ENCODE results near the gene GPC5. TPM values are rescaled to one million over a fixed set of nuclear protein-coding genes. Genes with fewer than 3 reads are reported as not detected.

The GPC5 gene
- total RNA-seq, 2 experiments from 2014 or later, result 2.4 TPM; not detected in 1

DNA sequence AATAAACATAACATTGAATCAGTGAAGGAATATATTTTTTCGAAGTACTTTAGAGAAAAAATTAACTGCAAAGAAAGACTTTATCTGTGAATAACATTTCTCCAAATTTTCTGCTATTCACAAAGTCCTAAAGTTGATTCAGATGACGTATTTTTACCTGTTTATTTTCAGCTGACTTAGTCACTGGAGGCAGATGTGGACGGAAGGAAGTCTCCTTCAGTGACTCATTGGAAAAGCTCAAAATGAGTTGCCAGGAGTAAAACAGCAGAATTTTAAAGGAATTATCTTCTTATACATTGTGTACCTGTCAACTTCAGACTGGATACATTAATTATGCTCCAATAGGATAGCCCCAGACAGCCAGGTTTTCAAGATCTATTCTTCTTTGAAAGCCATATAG lies 1148.8 kb downstream of the GPC5 start:
- Histone ChIP-seq H3K4me2 (ENCODE audit: low read length) (no peak overlapping the region), H4K20me1 (ENCODE audit: insufficient read depth, low read length) (no peaks in the 10 kb centered on the region), H2AFZ (ENCODE audit: low read length) (no peak overlapping the region), H3K79me2 (ENCODE audit: insufficient read depth, low read depth, low read length) (no peaks in the 10 kb centered on the region), H3K4me3 (ENCODE audit: low read depth, low read length, poor library complexity, severe bottlenecking) (no peak overlapping the region), H3K4me1 (ENCODE audit: insufficient read depth, low read length, poor library complexity, severe bottlenecking) (no peaks in the 10 kb centered on the region), H3K36me3 (ENCODE audit: insufficient read depth, low read length) (no peaks in the 10 kb centered on the region), H3K9me3 (ENCODE audit: low read length) (no peaks in the 10 kb centered on the region), H3K27ac (ENCODE audit: low read depth, low read length, poor library complexity, severe bottlenecking) (no peak overlapping the region), H3K9me2 (ENCODE audit: insufficient read depth, low read length) (no peaks in the 10 kb centered on the region)
- POLR2A ChIA-PET, result no interaction called here
- CTCF ChIA-PET (ENCODE audit: unreplicated experiment), result no interaction called here
- TF ChIP-seq EZH2phosphoT487 (IDR thresholded peaks at IDR 0.05; ENCODE audit: borderline replicate concordance, low read depth, low read length), result no peak
- TF ChIP-seq, protein P1, sequence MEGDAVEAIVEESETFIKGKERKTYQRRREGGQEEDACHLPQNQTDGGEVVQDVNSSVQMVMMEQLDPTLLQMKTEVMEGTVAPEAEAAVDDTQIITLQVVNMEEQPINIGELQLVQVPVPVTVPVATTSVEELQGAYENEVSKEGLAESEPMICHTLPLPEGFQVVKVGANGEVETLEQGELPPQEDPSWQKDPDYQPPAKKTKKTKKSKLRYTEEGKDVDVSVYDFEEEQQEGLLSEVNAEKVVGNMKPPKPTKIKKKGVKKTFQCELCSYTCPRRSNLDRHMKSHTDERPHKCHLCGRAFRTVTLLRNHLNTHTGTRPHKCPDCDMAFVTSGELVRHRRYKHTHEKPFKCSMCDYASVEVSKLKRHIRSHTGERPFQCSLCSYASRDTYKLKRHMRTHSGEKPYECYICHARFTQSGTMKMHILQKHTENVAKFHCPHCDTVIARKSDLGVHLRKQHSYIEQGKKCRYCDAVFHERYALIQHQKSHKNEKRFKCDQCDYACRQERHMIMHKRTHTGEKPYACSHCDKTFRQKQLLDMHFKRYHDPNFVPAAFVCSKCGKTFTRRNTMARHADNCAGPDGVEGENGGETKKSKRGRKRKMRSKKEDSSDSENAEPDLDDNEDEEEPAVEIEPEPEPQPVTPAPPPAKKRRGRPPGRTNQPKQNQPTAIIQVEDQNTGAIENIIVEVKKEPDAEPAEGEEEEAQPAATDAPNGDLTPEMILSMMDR (conservative IDR thresholded peaks at IDR 0.05; ENCODE audit: low read length), result no peak
- no peak for DNase-seq (ENCODE audit: low spot score)
- BruUV-seq (replicated peaks), result no TSS peak
- intact Hi-C loops (cut with micrococcal nuclease; ENCODE audit: unreplicated experiment), result no loop called here

DNA sequence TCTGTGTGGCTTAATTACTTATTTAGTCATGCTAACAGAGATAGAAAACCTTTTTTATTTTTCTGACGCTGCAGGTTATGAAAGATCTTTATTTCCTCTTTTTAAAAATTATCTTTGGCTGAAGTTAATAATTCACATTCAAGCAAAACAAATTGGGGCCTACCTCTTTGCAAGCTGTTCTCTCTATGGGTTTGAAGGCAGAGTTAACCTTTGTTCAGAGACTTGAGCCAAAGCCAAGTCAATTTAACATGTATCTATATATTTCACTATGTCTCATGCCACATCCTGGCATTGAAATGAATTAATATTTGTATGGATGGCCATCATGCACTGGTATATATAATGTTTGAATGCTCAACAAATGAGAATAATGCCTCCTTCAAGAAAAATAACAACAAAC lies 1150.9 kb downstream of the GPC5 start:
- intact Hi-C loops (cut with micrococcal nuclease; ENCODE audit: unreplicated experiment), result no loop called here
- ChIA-PET CTCF (ENCODE audit: unreplicated experiment) (no interaction called here), POLR2A (no interaction called here)

DNA sequence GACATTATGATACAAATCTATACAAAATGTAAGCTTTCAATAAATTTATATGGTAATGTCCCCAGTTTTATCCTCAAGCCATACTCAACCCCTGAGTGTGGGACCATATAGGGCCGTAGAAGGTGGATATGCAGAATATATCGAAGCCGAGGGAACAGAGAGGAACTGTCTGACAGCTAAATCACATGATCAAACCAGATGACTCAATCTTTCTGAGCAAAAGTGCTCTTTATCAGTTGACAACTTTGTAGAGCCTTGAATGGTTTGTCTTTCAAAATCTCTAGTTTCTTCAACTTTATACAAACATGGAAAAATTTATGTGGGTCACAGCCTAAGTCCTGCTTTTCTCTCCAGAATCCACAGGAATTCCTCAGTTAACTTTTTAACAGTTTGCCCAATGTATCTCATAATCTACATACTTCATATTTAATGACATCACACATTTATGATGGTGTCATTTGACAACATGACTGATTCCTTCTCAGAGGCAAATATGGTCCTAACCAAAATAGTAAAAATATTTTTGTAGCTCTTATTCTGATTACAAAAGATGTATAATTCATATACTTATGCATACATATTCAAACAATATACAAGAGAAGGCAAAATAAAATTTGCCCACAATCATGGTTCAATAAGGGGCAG lies 1155.2 kb downstream of the GPC5 start:
- no peaks in the 10 kb centered on the region for H3K4me1 ChIP-seq (ENCODE audit: insufficient read depth, low read length, poor library complexity, severe bottlenecking)
- intact Hi-C loops (cut with micrococcal nuclease; ENCODE audit: unreplicated experiment), result no loop called here
- H3K4me2 ChIP-seq (ENCODE audit: low read length), result no peak overlapping the region
- ChIA-PET POLR2A (no interaction called here), CTCF (ENCODE audit: unreplicated experiment) (no interaction called here)
- no peaks in the 10 kb centered on the region for H3K36me3 ChIP-seq (ENCODE audit: insufficient read depth, low read length)
- H2AFZ ChIP-seq (ENCODE audit: low read length), result no peak overlapping the region
- no peaks in the 10 kb centered on the region for H4K20me1 ChIP-seq (ENCODE audit: insufficient read depth, low read length)
- no TSS peak for BruUV-seq (replicated peaks)
- H3K9me3 ChIP-seq (ENCODE audit: low read length), result no peaks in the 10 kb centered on the region
- TF ChIP-seq, protein P1 (conservative IDR thresholded peaks at IDR 0.05; ENCODE audit: low read length), result no peak
- TF ChIP-seq EZH2phosphoT487 (IDR thresholded peaks at IDR 0.05; ENCODE audit: borderline replicate concordance, low read depth, low read length), result no peak
- no peak for DNase-seq (ENCODE audit: low spot score)
- no peak overlapping the region for H3K27ac ChIP-seq (ENCODE audit: low read depth, low read length, poor library complexity, severe bottlenecking)
- no peak overlapping the region for H3K4me3 ChIP-seq (ENCODE audit: low read depth, low read length, poor library complexity, severe bottlenecking)
- H3K9me2 ChIP-seq (ENCODE audit: insufficient read depth, low read length), result no peaks in the 10 kb centered on the region
- no peaks in the 10 kb centered on the region for H3K79me2 ChIP-seq (ENCODE audit: insufficient read depth, low read depth, low read length)

More for the DNA sequence above, 1150.9 kb downstream of the GPC5 start:
- Histone ChIP-seq H3K4me1 (ENCODE audit: insufficient read depth, low read length, poor library complexity, severe bottlenecking) (no peaks in the 10 kb centered on the region), H3K9me3 (ENCODE audit: low read length) (no peaks in the 10 kb centered on the region), H3K27ac (ENCODE audit: low read depth, low read length, poor library complexity, severe bottlenecking) (no peak overlapping the region), H3K4me3 (ENCODE audit: low read depth, low read length, poor library complexity, severe bottlenecking) (no peak overlapping the region), H3K36me3 (ENCODE audit: insufficient read depth, low read length) (no peaks in the 10 kb centered on the region), H3K4me2 (ENCODE audit: low read length) (no peak overlapping the region), H3K79me2 (ENCODE audit: insufficient read depth, low read depth, low read length) (no peaks in the 10 kb centered on the region), H2AFZ (ENCODE audit: low read length) (no peak overlapping the region), H4K20me1 (ENCODE audit: insufficient read depth, low read length) (no peaks in the 10 kb centered on the region), H3K9me2 (ENCODE audit: insufficient read depth, low read length) (no peaks in the 10 kb centered on the region)
- no peak for TF ChIP-seq EZH2phosphoT487 (IDR thresholded peaks at IDR 0.05; ENCODE audit: borderline replicate concordance, low read depth, low read length)
- TF ChIP-seq, protein P1 (conservative IDR thresholded peaks at IDR 0.05; ENCODE audit: low read length), result no peak
- no TSS peak for BruUV-seq (replicated peaks)
- no peak for DNase-seq (ENCODE audit: low spot score)

Data from OCI-LY7 (cell line).